OCI-LY3 (cell line): Measurements from ENCODE around the gene DESI2.

Experiments used
- CTCF ChIP-seq: fragments of 200-600, 300-600 bp; sonication (generic); IDR thresholded peaks from 2 replicates; pipeline ENCODE4 v1.5.1; 2014; ENCODE audit warnings: antibody characterized with exemption, low read length, low read depth
- EZH2phosphoT487 ChIP-seq: fragments of 200-600 bp; shearing (Covaris generic); IDR thresholded peaks from 2 replicates; pipeline ENCODE4 v1.6.1; 2018; ENCODE audit warnings: antibody characterized with exemption, mixed run types, low read depth

GRCh38 chr1:244639561-244639960, 13.4 kb upstream of the DESI2 start:
- no peak for TF ChIP-seq CTCF
- TF ChIP-seq EZH2phosphoT487 = no peak
